Upper lobe of left lung (tissue), 4 donors: ENCODE data around the gene CAST.

Experiments used
- EP300 ChIP-seq, 4 donors: sonication (generic); formaldehyde crosslinking; IDR thresholded peaks; one replicate each; pipeline ENCODE4 v1.5.1; 2017; ENCODE audit warnings: antibody characterized with exemption in 4 of 4, control low read depth in 2 of 4
- POLR2A ChIP-seq, 4 donors: fragments of 450-650 bp; IDR thresholded peaks; one replicate each; pipeline ENCODE4 v1.5.1; 2016 to 2017; ENCODE audit warnings: antibody characterized with exemption in 4 of 4, mild to moderate bottlenecking in 2 of 4
- POLR2AphosphoS5 ChIP-seq, 2 donors: sonication (generic); formaldehyde crosslinking; IDR thresholded peaks; one replicate each; pipeline ENCODE4 v1.5.1; 2017; ENCODE audit warnings: antibody characterized with exemption in 2 of 2
- TF ChIP-seq, protein P1 (sequence below), 6 experiments: fragments of 450-650 bp in 4 of 6; fragments of 200-600 bp in 2 of 6; sonication (generic) in 2 of 6; IDR thresholded peaks; one replicate each; pipeline ENCODE4 v1.5.1; 2016 to 2019; ENCODE audit warnings: antibody characterized with exemption in 6 of 6

DNA sequence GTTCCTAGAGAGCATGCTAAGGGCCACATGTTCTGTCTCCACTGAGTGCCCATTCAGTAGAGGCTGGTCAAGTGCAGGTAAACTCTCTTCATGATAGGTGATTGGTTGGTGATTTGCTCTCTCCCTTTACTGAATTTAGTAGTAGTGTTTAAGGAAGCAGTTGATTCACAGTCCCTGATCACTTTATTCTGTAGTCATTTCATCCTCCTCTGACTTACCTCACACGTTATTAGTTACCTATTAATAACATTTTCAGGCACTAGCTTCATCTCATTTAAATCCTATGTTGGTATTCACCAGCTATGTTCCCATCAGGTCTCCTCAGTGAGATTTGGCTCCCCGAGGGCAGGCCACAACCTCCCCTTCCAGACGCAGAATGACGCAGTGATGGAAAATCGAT lies 93.7 kb downstream of the CAST start:
- TF ChIP-seq, protein P1, sequence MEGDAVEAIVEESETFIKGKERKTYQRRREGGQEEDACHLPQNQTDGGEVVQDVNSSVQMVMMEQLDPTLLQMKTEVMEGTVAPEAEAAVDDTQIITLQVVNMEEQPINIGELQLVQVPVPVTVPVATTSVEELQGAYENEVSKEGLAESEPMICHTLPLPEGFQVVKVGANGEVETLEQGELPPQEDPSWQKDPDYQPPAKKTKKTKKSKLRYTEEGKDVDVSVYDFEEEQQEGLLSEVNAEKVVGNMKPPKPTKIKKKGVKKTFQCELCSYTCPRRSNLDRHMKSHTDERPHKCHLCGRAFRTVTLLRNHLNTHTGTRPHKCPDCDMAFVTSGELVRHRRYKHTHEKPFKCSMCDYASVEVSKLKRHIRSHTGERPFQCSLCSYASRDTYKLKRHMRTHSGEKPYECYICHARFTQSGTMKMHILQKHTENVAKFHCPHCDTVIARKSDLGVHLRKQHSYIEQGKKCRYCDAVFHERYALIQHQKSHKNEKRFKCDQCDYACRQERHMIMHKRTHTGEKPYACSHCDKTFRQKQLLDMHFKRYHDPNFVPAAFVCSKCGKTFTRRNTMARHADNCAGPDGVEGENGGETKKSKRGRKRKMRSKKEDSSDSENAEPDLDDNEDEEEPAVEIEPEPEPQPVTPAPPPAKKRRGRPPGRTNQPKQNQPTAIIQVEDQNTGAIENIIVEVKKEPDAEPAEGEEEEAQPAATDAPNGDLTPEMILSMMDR (IDR thresholded peaks at IDR 0.05) = no peak
- TF ChIP-seq POLR2AphosphoS5 (IDR thresholded peaks at IDR 0.05) (no peak), POLR2A (IDR thresholded peaks at IDR 0.05) (no peak), EP300 (IDR thresholded peaks at IDR 0.05) (no peak)
